GM18868 (cell line): Measurements from ENCODE around the gene EDC3.
"Not testable (repeated sequence)": the region's sequence is repeated elsewhere in the genome, so short reads cannot be mapped to it uniquely, and the experiment has no call there.

ENCODE experiments used
- ATAC-seq: cut with Tn5 transposase; IDR thresholded peaks from one replicate; pipeline ENCODE4 v1.9.1; 2021; ENCODE audit warnings: mild to moderate bottlenecking, moderate library complexity; ENCODE audit not compliant: unreplicated experiment

Gene EDC3

GRCh38 chr15:74653426-74654102 is 42.3 kb downstream of the EDC3 start:
- ATAC-seq, result no peak

- no peak for ATAC-seq
These were observed 44.5 kb downstream of the EDC3 start for GRCh38 chr15:74651242-74651741.

GRCh38 chr15:74648051-74648842 is 47.6 kb downstream of the EDC3 start:
- no peak for ATAC-seq

GRCh38 chr15:74646480-74646879 is 49.3 kb downstream of the EDC3 start:
- no peak for ATAC-seq

- ATAC-seq, result no peak
These were observed 52.1 kb downstream of the EDC3 start for GRCh38 chr15:74643665-74644204.

- no peak for ATAC-seq
These were observed 52.8 kb downstream of the EDC3 start for GRCh38 chr15:74642734-74643664.

GRCh38 chr15:74642348-74642733 is 53.5 kb downstream of the EDC3 start:
- ATAC-seq, result no peak

GRCh38 chr15:74641151-74641550 is 54.7 kb downstream of the EDC3 start:
- ATAC-seq, result no peak

- no peak for ATAC-seq
These were observed 58.8 kb downstream of the EDC3 start for GRCh38 chr15:74636984-74637383.

- no peak for ATAC-seq
These were observed 60.6 kb downstream of the EDC3 start for GRCh38 chr15:74635228-74635627.

GRCh38 chr15:74633781-74634180 is 62.0 kb downstream of the EDC3 start:
- ATAC-seq, result no peak

GRCh38 chr15:74632601-74633000 is 63.2 kb downstream of the EDC3 start:
- ATAC-seq, result no peak

- no peak for ATAC-seq
These were observed 63.8 kb downstream of the EDC3 start for GRCh38 chr15:74631935-74632560.

GRCh38 chr15:74631408-74631807 is 64.4 kb downstream of the EDC3 start:
- ATAC-seq, result no peak

GRCh38 chr15:74631087-74631385 is 64.8 kb downstream of the EDC3 start:
- ATAC-seq, result no peak

GRCh38 chr15:74630284-74631086 is 65.3 kb downstream of the EDC3 start:
- no peak for ATAC-seq

- ATAC-seq, result not testable (repeated sequence)
These were observed 66.1 kb downstream of the EDC3 start for GRCh38 chr15:74629696-74630095.

- no peak for ATAC-seq
These were observed 66.9 kb downstream of the EDC3 start for GRCh38 chr15:74628949-74629348.

- ATAC-seq, result no peak
These were observed 67.6 kb downstream of the EDC3 start for GRCh38 chr15:74628199-74628598.

- ATAC-seq, result no peak
These were observed 68.1 kb downstream of the EDC3 start for GRCh38 chr15:74627766-74628165.
